ENCODE measurements around the gene ITIH5.

The ITIH5 gene

DNA sequence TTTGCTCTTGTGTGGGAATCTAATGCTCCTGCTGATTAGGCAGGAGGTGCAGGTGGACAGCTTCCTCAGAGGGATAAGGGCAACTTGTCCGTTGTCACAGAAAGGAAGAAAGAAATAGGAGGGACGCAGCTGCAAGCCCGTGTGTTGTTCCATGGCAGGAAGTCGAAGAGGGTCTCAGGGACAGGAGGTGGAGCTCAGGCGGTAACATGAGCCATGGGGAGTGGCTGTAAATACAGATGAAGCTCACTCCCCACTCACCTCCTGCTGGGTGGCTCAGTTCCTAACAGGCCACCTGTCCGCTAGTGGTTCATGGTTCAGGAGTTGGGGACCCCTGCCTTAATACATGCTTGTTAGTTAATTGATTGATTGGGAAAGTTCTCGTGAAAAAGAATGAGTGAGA, 154.3 kb downstream of the ITIH5 start:
- DNase-seq, result no peak

DNA sequence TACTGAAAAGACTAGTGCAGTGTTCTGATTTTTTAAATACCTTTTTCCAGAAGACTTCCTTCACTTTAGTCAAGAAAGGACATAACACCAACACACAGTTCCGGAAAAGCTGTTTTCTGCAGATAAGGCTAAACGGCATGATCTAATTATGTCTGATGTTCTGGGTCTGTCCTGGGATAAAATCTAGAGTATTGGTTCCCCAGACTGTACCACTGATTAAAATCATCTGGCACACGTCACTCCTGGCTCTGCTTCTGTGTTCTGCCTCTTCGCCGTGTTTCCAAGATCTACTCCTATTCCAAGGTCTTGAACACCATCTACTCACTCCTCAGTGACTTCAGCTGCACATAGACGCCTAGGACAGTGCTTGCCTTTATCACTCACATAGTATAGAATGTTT, 155.2 kb downstream of the ITIH5 start:
- DNase-seq, result no peak

Measured in NCI-H2081 treated with DMSO at 0.1 percent for 48 hours (cell line).